NT2/D1 (cell line): Measurements from ENCODE around the gene PLEKHH1.

Source experiments
- SUZ12 ChIP-seq: IDR thresholded peaks from 2 replicates; pipeline ENCODE4 v1.6.1; 2011; ENCODE audit not compliant: insufficient read length, insufficient read depth; ENCODE audit errors: extremely low read depth
- YY1 ChIP-seq: IDR thresholded peaks from 2 replicates; pipeline ENCODE4 v1.6.1; 2011; ENCODE audit not compliant: insufficient read length, insufficient read depth
- ZNF274 ChIP-seq: IDR thresholded peaks from 2 replicates; pipeline ENCODE4 v1.6.1; 2011; ENCODE audit warnings: mild to moderate bottlenecking, low read depth, low read length

DNA sequence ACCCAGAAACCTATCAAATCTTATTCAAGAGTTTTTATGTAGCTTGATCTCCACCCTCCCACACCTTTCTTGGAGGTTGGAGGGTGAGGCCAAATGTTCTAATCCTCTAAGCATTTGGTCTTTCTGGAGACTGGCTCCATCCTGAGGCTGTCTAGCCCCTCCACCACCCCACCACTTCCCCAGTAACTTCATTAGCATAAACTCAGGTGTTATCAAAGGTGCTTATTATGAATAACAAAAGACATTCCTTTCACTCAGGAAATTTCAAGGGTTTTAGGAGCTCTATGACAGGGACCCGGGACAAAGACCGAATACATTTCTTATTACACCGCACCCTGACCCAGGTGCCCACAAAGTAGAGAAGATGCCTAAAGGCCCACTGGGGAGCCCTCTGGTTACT, 41.8 kb upstream of the PLEKHH1 start:
- TF ChIP-seq SUZ12 = no peak
- TF ChIP-seq ZNF274 = no peak
- no peak for TF ChIP-seq YY1
